ENCODE measurements around the gene FRMD3.

FRMD3 gene

DNA sequence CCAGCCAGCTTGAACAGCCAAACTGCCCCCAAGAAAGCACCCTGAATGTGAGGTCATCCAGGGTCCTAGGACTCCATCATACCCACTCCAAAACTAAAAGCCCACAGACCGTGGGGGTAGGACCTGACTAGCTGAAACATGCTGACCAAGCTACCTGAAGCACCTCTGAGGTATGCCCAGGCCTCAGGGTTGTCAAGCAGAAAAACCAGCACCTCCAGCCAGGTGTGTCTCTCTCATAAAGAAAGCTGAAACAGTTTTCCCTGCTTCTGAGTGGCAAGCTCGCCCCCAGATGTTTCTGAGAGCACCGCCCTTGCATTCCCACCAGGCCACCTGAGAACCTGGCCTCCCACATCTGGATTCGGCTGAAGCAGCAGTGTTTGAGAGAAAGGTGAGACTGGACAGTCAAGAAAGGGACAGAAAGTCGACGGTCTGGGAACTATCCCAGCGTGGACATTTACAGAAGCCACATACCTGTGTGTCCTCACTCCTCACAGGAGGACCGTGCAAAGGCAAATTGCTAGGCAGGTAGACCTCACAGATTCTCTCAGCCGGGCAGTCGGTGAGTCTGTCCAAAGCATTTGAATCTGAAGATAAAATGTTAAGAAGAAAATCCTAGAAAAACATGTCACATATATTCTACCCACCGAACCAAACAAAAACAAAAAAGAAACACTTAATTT lies 319.6 kb downstream of the FRMD3 start:
- DNase-seq: peak; percentile 28

GRCh38 chr9:83209188-83209731 lies 328.9 kb downstream of the FRMD3 start:
- DNase-seq: no peak

DNA sequence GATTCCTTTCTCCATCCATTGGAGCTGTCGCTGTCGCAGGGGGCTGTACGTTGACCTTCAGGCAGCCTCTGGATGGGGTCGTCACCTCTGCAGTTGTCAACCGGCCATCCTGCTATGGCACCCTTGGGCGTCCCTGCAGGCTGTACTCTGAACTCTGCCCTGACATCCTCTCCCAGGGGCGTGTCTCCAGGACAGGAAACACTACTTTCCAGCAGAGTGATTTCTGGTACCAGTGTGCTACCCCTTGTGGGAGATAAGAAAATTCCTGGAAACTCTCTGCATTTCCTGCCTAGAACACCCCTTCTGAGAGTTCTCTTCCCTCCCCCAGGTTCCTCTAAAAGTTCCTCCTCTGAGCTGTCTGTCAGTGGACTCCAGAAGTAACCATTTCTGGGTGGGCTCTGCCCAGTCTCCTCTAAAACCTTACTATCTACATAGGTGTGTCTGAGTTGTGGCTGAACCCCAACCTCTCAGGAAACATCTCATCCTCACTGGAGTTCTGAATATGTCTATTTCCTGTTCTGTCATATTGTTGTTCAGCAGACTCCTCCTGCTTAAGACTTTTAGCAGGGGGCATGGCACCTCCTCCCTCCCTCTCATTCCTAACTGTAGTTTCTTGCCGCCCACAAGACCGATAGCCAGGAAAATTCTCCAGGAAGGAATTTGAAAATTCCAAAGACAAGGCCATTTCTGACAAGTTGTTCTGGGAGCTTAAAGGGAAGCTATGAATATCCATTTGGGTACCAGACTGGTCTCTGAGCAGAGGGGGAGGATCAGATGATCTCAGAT lies 329.9 kb downstream of the FRMD3 start:
- DNase-seq: no peak

DNA sequence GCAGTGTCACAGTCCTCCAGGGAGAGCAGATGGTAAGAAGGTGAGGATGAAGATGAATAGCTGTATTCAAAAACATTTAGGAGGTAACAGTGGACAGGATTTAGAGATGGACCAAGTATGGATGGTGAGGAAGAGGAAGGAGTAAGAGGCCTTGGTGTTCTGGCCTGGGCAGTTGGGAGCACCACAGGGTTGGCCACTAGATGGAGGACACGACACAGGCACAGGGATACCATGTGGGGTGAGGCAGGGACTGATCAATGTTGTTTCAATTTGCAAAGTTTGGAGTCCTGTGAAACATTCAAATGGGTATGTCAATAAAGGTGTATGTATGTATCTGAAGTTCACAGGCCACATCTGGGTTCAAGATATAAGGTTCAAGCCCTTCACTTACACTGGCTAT lies 334.2 kb downstream of the FRMD3 start:
- no peak for DNase-seq

- no peak for DNase-seq
These were observed 337.7 kb downstream of the FRMD3 start for GRCh38 chr9:83200531-83200930.

- no peak for DNase-seq
These were observed 338.4 kb downstream of the FRMD3 start for GRCh38 chr9:83199832-83200231.

DNA sequence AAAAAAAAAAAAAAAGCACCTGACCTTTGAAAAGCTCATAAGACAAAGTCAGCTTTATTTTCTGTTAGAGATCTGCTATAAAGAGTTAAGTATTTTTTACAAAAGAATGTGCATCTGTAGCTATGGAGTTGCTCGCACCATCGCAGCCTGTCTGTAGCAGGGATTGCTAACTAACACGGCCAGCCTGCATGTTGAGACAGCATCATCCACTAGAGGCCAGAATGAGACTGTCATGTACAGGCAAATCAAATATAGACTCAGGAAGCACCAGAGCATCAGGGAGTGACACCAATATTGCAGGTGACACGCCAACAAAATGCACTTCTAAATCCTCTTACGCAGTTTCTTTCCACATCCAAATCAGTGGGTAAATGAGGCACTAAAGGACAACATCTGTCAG lies 339.0 kb downstream of the FRMD3 start:
- peak; percentile 64 for DNase-seq

GRCh38 chr9:83198371-83198770 lies 339.8 kb downstream of the FRMD3 start:
- no peak for DNase-seq

DNA sequence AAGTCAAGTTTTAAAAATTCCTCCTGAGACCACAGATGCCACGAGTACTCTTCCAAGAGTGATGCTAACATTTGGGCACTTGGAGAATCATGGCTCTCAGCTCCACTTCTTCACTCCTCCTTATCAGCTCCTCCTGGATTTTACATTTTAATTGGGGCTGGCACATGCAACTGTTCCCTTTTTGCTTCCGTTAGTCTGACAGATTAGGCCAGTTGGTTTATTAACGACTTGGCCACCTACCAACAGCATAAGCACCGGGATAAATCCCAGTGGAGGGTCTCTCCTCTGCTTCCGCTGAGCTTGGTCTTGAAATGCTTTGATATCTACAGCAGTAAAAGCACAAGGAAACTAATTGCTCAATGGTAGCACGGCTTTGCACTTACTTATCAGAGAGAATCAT lies 340.6 kb downstream of the FRMD3 start:
- no peak for DNase-seq

DNA sequence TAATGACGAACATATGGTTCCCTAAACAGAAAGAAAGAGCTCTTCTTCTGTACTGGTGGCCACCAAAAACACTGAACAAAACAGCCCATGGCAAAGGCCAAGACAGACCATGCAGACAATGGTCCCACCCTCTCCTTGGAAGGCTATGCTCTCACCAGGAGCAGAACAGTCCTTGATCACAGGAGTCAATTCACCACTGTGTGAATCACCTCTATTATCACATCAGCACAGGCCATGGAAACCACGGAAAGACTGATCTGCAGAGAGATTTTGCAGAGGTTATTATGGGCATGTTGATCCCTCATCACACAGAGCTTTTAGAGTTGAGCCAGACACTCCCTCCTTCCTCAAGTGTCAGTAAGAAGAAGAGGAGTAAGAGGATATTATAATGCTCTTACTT lies 341.3 kb downstream of the FRMD3 start:
- no peak for DNase-seq
